WERI-Rb-1 (cell line): ENCODE results near the gene MTTP.

ENCODE experiments used
- DNase-seq: peaks from one replicate; pipeline ENCODE4 v3.0.0-alpha.2; 2020
- H3K27ac ChIP-seq: fragments of 250-450 bp; sonication (Bioruptor Pico); 2 replicates; pipeline ENCODE4 v1.5.1; 2020; ENCODE audit warnings: mild to moderate bottlenecking, moderate library complexity
- H3K27me3 ChIP-seq: fragments of 250-450 bp; sonication (Bioruptor Pico); 2 replicates; pipeline ENCODE4 v1.5.1; 2021; ENCODE audit warnings: mild to moderate bottlenecking, low read depth, moderate library complexity; ENCODE audit not compliant: insufficient read depth, severe bottlenecking
- H3K36me3 ChIP-seq: fragments of 250-450 bp; sonication (Bioruptor Pico); 2 replicates; pipeline ENCODE4 v1.5.1; 2020; ENCODE audit warnings: mild to moderate bottlenecking, moderate library complexity
- H3K4me3 ChIP-seq: 2 replicates; pipeline ENCODE4 v1.5.1; 2011; ENCODE audit warnings: low read depth, mild to moderate bottlenecking, control low read depth, low read length
- H3K9me3 ChIP-seq: fragments of 250-450 bp; sonication (Bioruptor Pico); 2 replicates; pipeline ENCODE4 v1.5.1; 2021; ENCODE audit warnings: mild to moderate bottlenecking, moderate library complexity; ENCODE audit not compliant: severe bottlenecking
- TF ChIP-seq, protein P1 (sequence below): IDR thresholded peaks from 2 replicates; pipeline ENCODE4 v1.5.1; 2011; ENCODE audit warnings: low read depth, mild to moderate bottlenecking, control low read depth, inconsistent platforms, low read length

Gene MTTP

GRCh38 chr4:99571883-99572282, 2.7 kb upstream of the MTTP start:
- Histone ChIP-seq H3K36me3 (no peaks in the 10 kb centered on the region), H3K27ac (no peak overlapping the region), H3K4me3 (no peak overlapping the region), H3K9me3 (no peaks in the 10 kb centered on the region), H3K27me3 (no peaks in the 10 kb centered on the region)
- no peak for DNase-seq
- TF ChIP-seq, protein P1, sequence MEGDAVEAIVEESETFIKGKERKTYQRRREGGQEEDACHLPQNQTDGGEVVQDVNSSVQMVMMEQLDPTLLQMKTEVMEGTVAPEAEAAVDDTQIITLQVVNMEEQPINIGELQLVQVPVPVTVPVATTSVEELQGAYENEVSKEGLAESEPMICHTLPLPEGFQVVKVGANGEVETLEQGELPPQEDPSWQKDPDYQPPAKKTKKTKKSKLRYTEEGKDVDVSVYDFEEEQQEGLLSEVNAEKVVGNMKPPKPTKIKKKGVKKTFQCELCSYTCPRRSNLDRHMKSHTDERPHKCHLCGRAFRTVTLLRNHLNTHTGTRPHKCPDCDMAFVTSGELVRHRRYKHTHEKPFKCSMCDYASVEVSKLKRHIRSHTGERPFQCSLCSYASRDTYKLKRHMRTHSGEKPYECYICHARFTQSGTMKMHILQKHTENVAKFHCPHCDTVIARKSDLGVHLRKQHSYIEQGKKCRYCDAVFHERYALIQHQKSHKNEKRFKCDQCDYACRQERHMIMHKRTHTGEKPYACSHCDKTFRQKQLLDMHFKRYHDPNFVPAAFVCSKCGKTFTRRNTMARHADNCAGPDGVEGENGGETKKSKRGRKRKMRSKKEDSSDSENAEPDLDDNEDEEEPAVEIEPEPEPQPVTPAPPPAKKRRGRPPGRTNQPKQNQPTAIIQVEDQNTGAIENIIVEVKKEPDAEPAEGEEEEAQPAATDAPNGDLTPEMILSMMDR, result no peak

DNA sequence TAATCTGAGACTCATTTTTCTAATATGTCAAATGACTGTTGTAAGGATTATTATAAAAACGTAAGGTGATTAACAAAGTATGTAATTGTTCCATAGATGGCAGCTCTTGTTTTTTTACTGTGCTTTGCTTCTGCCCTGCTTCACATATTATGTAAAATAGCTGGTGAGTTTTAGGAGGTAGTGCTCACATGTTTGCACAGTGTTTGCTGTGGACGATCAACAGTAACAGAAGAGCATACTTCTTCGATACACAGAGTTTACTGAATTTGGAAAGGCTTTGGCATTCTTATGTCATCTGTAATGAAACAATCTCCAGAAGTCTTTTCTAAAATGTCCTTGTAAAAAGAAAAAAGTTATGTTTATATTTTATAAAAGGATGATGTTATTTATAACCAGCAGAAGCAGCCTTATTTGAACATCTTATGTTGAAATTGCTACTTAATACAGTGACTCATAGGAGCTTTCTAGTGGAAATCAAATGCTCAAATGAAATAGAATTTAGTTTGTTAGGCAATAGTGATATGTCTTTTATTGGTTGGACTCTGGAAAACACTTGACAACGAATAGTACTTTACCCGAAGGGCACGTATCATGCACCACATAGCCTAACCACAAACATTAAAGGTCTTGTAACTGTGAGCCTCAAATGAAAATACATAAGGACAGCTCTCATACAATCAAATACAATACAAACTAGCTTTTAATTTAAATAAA, 1.9 kb upstream of the MTTP start:
- H3K4me3 ChIP-seq, result no peak overlapping the region
- no peaks in the 10 kb centered on the region for H3K9me3 ChIP-seq
- no peak for DNase-seq
- H3K27ac ChIP-seq, result no peak overlapping the region
- no peaks in the 10 kb centered on the region for H3K36me3 ChIP-seq
- TF ChIP-seq, protein P1, result no peak
- no peaks in the 10 kb centered on the region for H3K27me3 ChIP-seq

DNA sequence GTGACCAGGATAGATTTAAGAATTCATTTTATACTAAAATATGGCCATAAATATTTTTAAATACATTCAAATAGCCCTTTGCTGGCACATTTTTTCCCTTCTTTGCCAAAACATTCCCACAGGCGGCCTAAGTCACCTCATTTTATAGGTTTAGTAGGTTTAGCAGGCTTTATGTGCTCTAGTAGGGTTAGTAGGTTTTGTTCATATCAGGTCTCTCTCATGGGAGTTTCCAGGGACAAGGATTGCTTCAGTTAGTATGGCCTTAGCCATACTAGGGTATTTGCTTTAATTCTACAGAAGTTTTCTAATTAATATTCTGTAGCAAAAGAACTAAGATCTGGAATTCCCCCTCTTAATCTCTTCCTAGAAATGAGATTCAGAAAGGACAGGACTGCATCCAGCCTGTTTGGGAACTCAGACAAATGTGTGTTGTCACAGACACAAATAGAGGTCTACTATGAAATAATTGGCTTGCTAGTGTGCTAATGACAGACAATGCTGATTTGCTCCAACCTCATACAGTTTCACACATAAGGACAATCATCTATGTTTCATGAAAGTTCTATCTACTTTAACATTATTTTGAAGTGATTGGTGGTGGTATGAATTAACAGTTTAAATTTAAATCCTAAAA, 772 bp upstream of the MTTP start:
- H3K27me3 ChIP-seq, result no peaks in the 10 kb centered on the region
- DNase-seq, result no peak
- no peak overlapping the region for H3K4me3 ChIP-seq
- no peaks in the 10 kb centered on the region for H3K9me3 ChIP-seq
- H3K27ac ChIP-seq, result no peak overlapping the region
- TF ChIP-seq, protein P1, result no peak
- no peaks in the 10 kb centered on the region for H3K36me3 ChIP-seq

DNA sequence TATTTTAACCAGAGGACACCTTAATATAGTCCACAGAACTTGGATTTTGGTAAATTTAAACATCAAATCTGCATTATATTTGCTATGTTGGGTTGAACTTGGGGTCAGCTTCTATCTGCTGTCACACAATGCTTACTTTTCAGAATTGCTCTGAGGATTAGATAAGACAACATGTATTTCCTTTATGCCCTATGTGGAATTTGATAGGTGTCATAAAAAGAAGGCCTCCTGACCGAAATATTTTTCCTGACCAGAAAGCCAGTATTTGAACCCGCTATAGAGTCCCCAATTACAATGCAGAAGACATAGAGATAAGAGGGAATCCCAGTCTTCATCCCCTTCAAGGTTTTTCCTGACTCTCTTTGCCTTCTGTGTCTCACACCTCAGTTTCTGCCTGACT, 4.1 kb downstream of the MTTP start:
- no peak for DNase-seq
- TF ChIP-seq, protein P1, result no peak
- no peaks in the 10 kb centered on the region for H3K27me3 ChIP-seq
- no peaks in the 10 kb centered on the region for H3K36me3 ChIP-seq
- no peak overlapping the region for H3K4me3 ChIP-seq
- no peak overlapping the region for H3K27ac ChIP-seq
- H3K9me3 ChIP-seq, result no peaks in the 10 kb centered on the region

- Histone ChIP-seq H3K4me3 (no peak overlapping the region), H3K36me3 (no peaks in the 10 kb centered on the region), H3K9me3 (no peaks in the 10 kb centered on the region), H3K27ac (no peak overlapping the region), H3K27me3 (no peaks in the 10 kb centered on the region)
- TF ChIP-seq, protein P1, result no peak
- DNase-seq, result no peak
Measured at GRCh38 chr4:99585516-99585915, 10.9 kb downstream of the MTTP start.

- DNase-seq, result no peak
- TF ChIP-seq, protein P1, result no peak
- Histone ChIP-seq H3K27ac (no peak overlapping the region), H3K9me3 (no peaks in the 10 kb centered on the region), H3K27me3 (no peaks in the 10 kb centered on the region), H3K36me3 (no peaks in the 10 kb centered on the region), H3K4me3 (no peak overlapping the region)
Measured at GRCh38 chr4:99586322-99586721, 11.7 kb downstream of the MTTP start.
